Measurements from ENCODE around the gene OR52K2. TPM values are rescaled to one million over a fixed set of nuclear protein-coding genes. Genes with fewer than 3 reads are reported as not detected.
"Not testable (repeated sequence)": the region's sequence is repeated elsewhere in the genome, so short reads cannot be mapped to it uniquely, and the experiment has no call there.

The OR52K2 gene
- total RNA-seq, 1 experiment from 2014 or later = not detected

- Histone ChIP-seq H4K20me1 (ENCODE audit: insufficient read depth) (no peaks in the 10 kb centered on the region), H3K79me2 (ENCODE audit: low read depth) (no peaks in the 10 kb centered on the region), H3K9me2 (ENCODE audit: insufficient read depth) (no peaks in the 10 kb centered on the region), H3K9me3 (ENCODE audit: insufficient read depth, low read depth) (no peaks in the 10 kb centered on the region), H2AFZ (no peak within 1 kb of the TSS), H3K4me1 (replicated peaks; ENCODE audit: insufficient read depth) (peaks cover 4% of the 10 kb centered on the region; the same call in 1 of the 2 replicates), H3K4me2 (no peak within 1 kb of the TSS), H3K27me3 (ENCODE audit: insufficient read depth, low read depth) (no peaks in the 10 kb centered on the region), H3K36me3 (ENCODE audit: low read depth) (no peaks in the 10 kb centered on the region), H3K27ac (no peak within 1 kb of the TSS), H3K4me3 (no peak within 1 kb of the TSS), H3F3A (ENCODE audit: insufficient read depth, low read depth) (no peaks in the 10 kb centered on the region)
- intact Hi-C loops (cut with micrococcal nuclease; ENCODE audit: unreplicated experiment) = no loop called here
- CTCF ChIA-PET = no interaction called here
- POLR2A ChIA-PET (ENCODE audit: unreplicated experiment) = interaction anchor here (0.6 kb wide), 1 partner anchor 52 kb away, joined by 5 read pairs; no protein-coding TSS in a partner anchor
- DNase-seq = no peak
- no TSS peak for BruUV-seq (replicated peaks)
- TF ChIP-seq, protein P1, sequence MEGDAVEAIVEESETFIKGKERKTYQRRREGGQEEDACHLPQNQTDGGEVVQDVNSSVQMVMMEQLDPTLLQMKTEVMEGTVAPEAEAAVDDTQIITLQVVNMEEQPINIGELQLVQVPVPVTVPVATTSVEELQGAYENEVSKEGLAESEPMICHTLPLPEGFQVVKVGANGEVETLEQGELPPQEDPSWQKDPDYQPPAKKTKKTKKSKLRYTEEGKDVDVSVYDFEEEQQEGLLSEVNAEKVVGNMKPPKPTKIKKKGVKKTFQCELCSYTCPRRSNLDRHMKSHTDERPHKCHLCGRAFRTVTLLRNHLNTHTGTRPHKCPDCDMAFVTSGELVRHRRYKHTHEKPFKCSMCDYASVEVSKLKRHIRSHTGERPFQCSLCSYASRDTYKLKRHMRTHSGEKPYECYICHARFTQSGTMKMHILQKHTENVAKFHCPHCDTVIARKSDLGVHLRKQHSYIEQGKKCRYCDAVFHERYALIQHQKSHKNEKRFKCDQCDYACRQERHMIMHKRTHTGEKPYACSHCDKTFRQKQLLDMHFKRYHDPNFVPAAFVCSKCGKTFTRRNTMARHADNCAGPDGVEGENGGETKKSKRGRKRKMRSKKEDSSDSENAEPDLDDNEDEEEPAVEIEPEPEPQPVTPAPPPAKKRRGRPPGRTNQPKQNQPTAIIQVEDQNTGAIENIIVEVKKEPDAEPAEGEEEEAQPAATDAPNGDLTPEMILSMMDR (conservative IDR thresholded peaks at IDR 0.05) = no peak
- no peak for TF ChIP-seq EZH2 (IDR thresholded peaks at IDR 0.05; ENCODE audit: low read depth)
Measured at GRCh38 chr11:4482445-4482844, 33.4 kb downstream of the OR52K2 start, which contains the start of gene OR52K1. OR52K1 (plus strand) TSS chr11:4482646; CDS start chr11:4488901, 6,255 bp downstream.

GRCh38 chr11:4484310-4484709, 35.2 kb downstream of the OR52K2 start:
- H3F3A ChIP-seq (ENCODE audit: insufficient read depth, low read depth) = no peaks in the 10 kb centered on the region
- intact Hi-C loops (cut with micrococcal nuclease; ENCODE audit: unreplicated experiment) = no loop called here
- no peaks in the 10 kb centered on the region for H3K9me2 ChIP-seq (ENCODE audit: insufficient read depth)
- CTCF ChIA-PET = no interaction called here
- no peak overlapping the region for H2AFZ ChIP-seq
- H3K4me1 ChIP-seq (replicated peaks; ENCODE audit: insufficient read depth) = peaks cover 4% of the 10 kb centered on the region; the same call in 1 of the 2 replicates
- no peaks in the 10 kb centered on the region for H3K36me3 ChIP-seq (ENCODE audit: low read depth)
- DNase-seq = no peak
- no peaks in the 10 kb centered on the region for H3K79me2 ChIP-seq (ENCODE audit: low read depth)
- H3K27me3 ChIP-seq (ENCODE audit: insufficient read depth, low read depth) = no peaks in the 10 kb centered on the region
- no peaks in the 10 kb centered on the region for H4K20me1 ChIP-seq (ENCODE audit: insufficient read depth)
- no TSS peak for BruUV-seq (replicated peaks)
- H3K9me3 ChIP-seq (ENCODE audit: insufficient read depth, low read depth) = no peaks in the 10 kb centered on the region
- POLR2A ChIA-PET (ENCODE audit: unreplicated experiment) = no interaction called here
- no peak overlapping the region for H3K4me2 ChIP-seq
- no peak for TF ChIP-seq EZH2 (IDR thresholded peaks at IDR 0.05; ENCODE audit: low read depth)
- TF ChIP-seq, protein P1 (conservative IDR thresholded peaks at IDR 0.05) = no peak
- no peak overlapping the region for H3K27ac ChIP-seq
- H3K4me3 ChIP-seq = no peak overlapping the region

GRCh38 chr11:4491405-4491804, 42.3 kb downstream of the OR52K2 start:
- BruUV-seq (replicated peaks); H3K27me3 ChIP-seq (ENCODE audit: insufficient read depth, low read depth); H3K9me2 ChIP-seq (ENCODE audit: insufficient read depth); H3K9me3 ChIP-seq (ENCODE audit: insufficient read depth, low read depth); H2AFZ ChIP-seq; H3K79me2 ChIP-seq (ENCODE audit: low read depth); H3K4me3 ChIP-seq; DNase-seq; H4K20me1 ChIP-seq (ENCODE audit: insufficient read depth); H3K4me1 ChIP-seq (replicated peaks; ENCODE audit: insufficient read depth); CTCF ChIA-PET; intact Hi-C loops (cut with micrococcal nuclease; ENCODE audit: unreplicated experiment); H3K36me3 ChIP-seq (ENCODE audit: low read depth); POLR2A ChIA-PET (ENCODE audit: unreplicated experiment); H3K27ac ChIP-seq; H3F3A ChIP-seq (ENCODE audit: insufficient read depth, low read depth); H3K4me2 ChIP-seq: not testable (repeated sequence)

Measured in PC-9 (cell line).